ENCODE data around the gene PTPRCAP.

GRCh38 chr11:67420646-67421429 lies 16.6 kb downstream of the PTPRCAP start:
- TF ChIP-seq, protein P1, sequence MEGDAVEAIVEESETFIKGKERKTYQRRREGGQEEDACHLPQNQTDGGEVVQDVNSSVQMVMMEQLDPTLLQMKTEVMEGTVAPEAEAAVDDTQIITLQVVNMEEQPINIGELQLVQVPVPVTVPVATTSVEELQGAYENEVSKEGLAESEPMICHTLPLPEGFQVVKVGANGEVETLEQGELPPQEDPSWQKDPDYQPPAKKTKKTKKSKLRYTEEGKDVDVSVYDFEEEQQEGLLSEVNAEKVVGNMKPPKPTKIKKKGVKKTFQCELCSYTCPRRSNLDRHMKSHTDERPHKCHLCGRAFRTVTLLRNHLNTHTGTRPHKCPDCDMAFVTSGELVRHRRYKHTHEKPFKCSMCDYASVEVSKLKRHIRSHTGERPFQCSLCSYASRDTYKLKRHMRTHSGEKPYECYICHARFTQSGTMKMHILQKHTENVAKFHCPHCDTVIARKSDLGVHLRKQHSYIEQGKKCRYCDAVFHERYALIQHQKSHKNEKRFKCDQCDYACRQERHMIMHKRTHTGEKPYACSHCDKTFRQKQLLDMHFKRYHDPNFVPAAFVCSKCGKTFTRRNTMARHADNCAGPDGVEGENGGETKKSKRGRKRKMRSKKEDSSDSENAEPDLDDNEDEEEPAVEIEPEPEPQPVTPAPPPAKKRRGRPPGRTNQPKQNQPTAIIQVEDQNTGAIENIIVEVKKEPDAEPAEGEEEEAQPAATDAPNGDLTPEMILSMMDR (conservative IDR thresholded peaks at IDR 0.05; ENCODE audit: low read length), result no peak
- no peak for TF ChIP-seq EZH2phosphoT487 (IDR thresholded peaks at IDR 0.05; ENCODE audit: borderline replicate concordance)

Measured in Loucy (cell line).